ENCODE measurements around the gene ENHO.

ENHO gene

GRCh38 chr9:34505370-34506120 lies 17.2 kb downstream of the ENHO start:
- Histone ChIP-seq H3K27me3 (ENCODE audit: insufficient read depth, low read length) (no peaks in the 10 kb centered on the region), H3K79me2 (ENCODE audit: control insufficient read depth, insufficient read depth, low read length, poor library complexity) (no peaks in the 10 kb centered on the region), H3K9me3 (ENCODE audit: insufficient read depth, low read depth, low read length) (peaks cover 3% of the 10 kb centered on the region), H2BK12ac (ENCODE audit: low read length) (no peak overlapping the region), H2AK5ac (ENCODE audit: low read length) (no peak overlapping the region), H4K8ac (ENCODE audit: low read depth, low read length) (no peak overlapping the region), H3K4ac (ENCODE audit: low read depth, low read length) (no peak overlapping the region), H3K9ac (ENCODE audit: low read length) (peak overlapping the region; percentile 24), H3K27ac (ENCODE audit: low read depth, low read length) (no peak overlapping the region), H3K79me1 (ENCODE audit: low read length) (no peaks in the 10 kb centered on the region), H3K4me1 (ENCODE audit: control insufficient read depth in 1 of 2, insufficient read depth in 2 of 2, low read length in 2 of 2) (peaks cover 0 to 7% of the 10 kb centered on the region in 2 experiments), H3K4me3 (ENCODE audit: low read depth, low read length) (no peak overlapping the region), H4K91ac (ENCODE audit: low read depth, low read length) (no peak overlapping the region), H3K18ac (ENCODE audit: low read length) (no peak overlapping the region), H4K12ac (ENCODE audit: low read depth, low read length) (no peak overlapping the region), H3K23ac (ENCODE audit: low read length) (no peak overlapping the region), H3K14ac (ENCODE audit: low read length) (no peak overlapping the region), H2BK5ac (ENCODE audit: low read depth, low read length, poor library complexity) (no peak overlapping the region), H2BK120ac (ENCODE audit: insufficient read depth, low read length, poor library complexity) (no peak overlapping the region), H3K36me3 (ENCODE audit: control insufficient read depth in 1 of 2, insufficient read depth in 2 of 2, low read length in 2 of 2) (no peaks in the 10 kb centered on the region), H2AFZ (ENCODE audit: insufficient read depth, low read length, poor library complexity) (no peak overlapping the region), H3K4me2 (ENCODE audit: low read length) (no peak overlapping the region)
- no peak for DNase-seq
- no CpG with 5 or more reads among the region's 5 CpGs for WGBS (ENCODE audit: extremely low coverage, insufficient coverage, insufficient read length)

GRCh38 chr9:34503406-34503805 lies 19.4 kb downstream of the ENHO start:
- no peak overlapping the region for H2BK120ac ChIP-seq (ENCODE audit: insufficient read depth, low read length, poor library complexity)
- no peaks in the 10 kb centered on the region for H3K4me1 ChIP-seq (ENCODE audit: control insufficient read depth in 1 of 2, insufficient read depth in 2 of 2, low read length in 2 of 2)
- no peak overlapping the region for H3K18ac ChIP-seq (ENCODE audit: low read length)
- no peak overlapping the region for H4K12ac ChIP-seq (ENCODE audit: low read depth, low read length)
- no peaks in the 10 kb centered on the region for H3K79me2 ChIP-seq (ENCODE audit: control insufficient read depth, insufficient read depth, low read length, poor library complexity)
- H3K27ac ChIP-seq (ENCODE audit: low read depth, low read length): no peak overlapping the region
- peaks cover 3% of the 10 kb centered on the region for H3K9me3 ChIP-seq (ENCODE audit: insufficient read depth, low read depth, low read length)
- no peaks in the 10 kb centered on the region for H3K27me3 ChIP-seq (ENCODE audit: insufficient read depth, low read length)
- no peak overlapping the region for H3K23ac ChIP-seq (ENCODE audit: low read length)
- H3K4me2 ChIP-seq (ENCODE audit: low read length): no peak overlapping the region
- H3K36me3 ChIP-seq (ENCODE audit: control insufficient read depth in 1 of 2, insufficient read depth in 2 of 2, low read length in 2 of 2): no peaks in the 10 kb centered on the region
- H2AFZ ChIP-seq (ENCODE audit: insufficient read depth, low read length, poor library complexity): no peak overlapping the region
- H3K4me3 ChIP-seq (ENCODE audit: low read depth, low read length): no peak overlapping the region
- H2BK12ac ChIP-seq (ENCODE audit: low read length): no peak overlapping the region
- H4K91ac ChIP-seq (ENCODE audit: low read depth, low read length): no peak overlapping the region
- no peak overlapping the region for H4K8ac ChIP-seq (ENCODE audit: low read depth, low read length)
- no peak overlapping the region for H2AK5ac ChIP-seq (ENCODE audit: low read length)
- no peak overlapping the region for H3K9ac ChIP-seq (ENCODE audit: low read length)
- H3K4ac ChIP-seq (ENCODE audit: low read depth, low read length): no peak overlapping the region
- H2BK5ac ChIP-seq (ENCODE audit: low read depth, low read length, poor library complexity): no peak overlapping the region
- H3K79me1 ChIP-seq (ENCODE audit: low read length): no peaks in the 10 kb centered on the region
- H3K14ac ChIP-seq (ENCODE audit: low read length): no peak overlapping the region
- DNase-seq: no peak

- H3K9me3 ChIP-seq (ENCODE audit: insufficient read depth, low read depth, low read length): peaks cover 3% of the 10 kb centered on the region
- H3K4me1 ChIP-seq (ENCODE audit: control insufficient read depth in 1 of 2, insufficient read depth in 2 of 2, low read length in 2 of 2): no peaks in the 10 kb centered on the region
- H4K91ac ChIP-seq (ENCODE audit: low read depth, low read length): no peak overlapping the region
- no peak overlapping the region for H2BK5ac ChIP-seq (ENCODE audit: low read depth, low read length, poor library complexity)
- no peaks in the 10 kb centered on the region for H3K79me2 ChIP-seq (ENCODE audit: control insufficient read depth, insufficient read depth, low read length, poor library complexity)
- no peak overlapping the region for H2BK12ac ChIP-seq (ENCODE audit: low read length)
- H3K4me2 ChIP-seq (ENCODE audit: low read length): no peak overlapping the region
- H2AFZ ChIP-seq (ENCODE audit: insufficient read depth, low read length, poor library complexity): no peak overlapping the region
- H3K27me3 ChIP-seq (ENCODE audit: insufficient read depth, low read length): no peaks in the 10 kb centered on the region
- no peak overlapping the region for H3K23ac ChIP-seq (ENCODE audit: low read length)
- no peak overlapping the region for H4K12ac ChIP-seq (ENCODE audit: low read depth, low read length)
- no peak overlapping the region for H3K27ac ChIP-seq (ENCODE audit: low read depth, low read length)
- no peak overlapping the region for H2BK120ac ChIP-seq (ENCODE audit: insufficient read depth, low read length, poor library complexity)
- no peak overlapping the region for H2AK5ac ChIP-seq (ENCODE audit: low read length)
- no peaks in the 10 kb centered on the region for H3K79me1 ChIP-seq (ENCODE audit: low read length)
- no CpG with 5 or more reads among the region's 6 CpGs for WGBS (ENCODE audit: extremely low coverage, insufficient coverage, insufficient read length)
- no peak overlapping the region for H3K18ac ChIP-seq (ENCODE audit: low read length)
- H3K36me3 ChIP-seq (ENCODE audit: control insufficient read depth in 1 of 2, insufficient read depth in 2 of 2, low read length in 2 of 2): no peaks in the 10 kb centered on the region
- no peak overlapping the region for H4K8ac ChIP-seq (ENCODE audit: low read depth, low read length)
- no peak overlapping the region for H3K9ac ChIP-seq (ENCODE audit: low read length)
- H3K4me3 ChIP-seq (ENCODE audit: low read depth, low read length): no peak overlapping the region
- DNase-seq: no peak
- H3K14ac ChIP-seq (ENCODE audit: low read length): no peak overlapping the region
- no peak overlapping the region for H3K4ac ChIP-seq (ENCODE audit: low read depth, low read length)
Measured at GRCh38 chr9:34502891-34503290, 19.9 kb downstream of the ENHO start.

- Histone ChIP-seq H3K27me3 (ENCODE audit: insufficient read depth, low read length) (no peaks in the 10 kb centered on the region), H3K9ac (ENCODE audit: low read length) (no peak overlapping the region), H4K12ac (ENCODE audit: low read depth, low read length) (no peak overlapping the region), H2BK12ac (ENCODE audit: low read length) (no peak overlapping the region), H2BK5ac (ENCODE audit: low read depth, low read length, poor library complexity) (no peak overlapping the region), H3K4me2 (ENCODE audit: low read length) (no peak overlapping the region), H3K23ac (ENCODE audit: low read length) (no peak overlapping the region), H3K79me2 (ENCODE audit: control insufficient read depth, insufficient read depth, low read length, poor library complexity) (no peaks in the 10 kb centered on the region), H2AK5ac (ENCODE audit: low read length) (no peak overlapping the region), H3K27ac (ENCODE audit: low read depth, low read length) (no peak overlapping the region), H3K14ac (ENCODE audit: low read length) (no peak overlapping the region), H3K79me1 (ENCODE audit: low read length) (no peaks in the 10 kb centered on the region), H2BK120ac (ENCODE audit: insufficient read depth, low read length, poor library complexity) (no peak overlapping the region), H4K8ac (ENCODE audit: low read depth, low read length) (no peak overlapping the region), H3K18ac (ENCODE audit: low read length) (no peak overlapping the region), H4K91ac (ENCODE audit: low read depth, low read length) (no peak overlapping the region), H3K9me3 (ENCODE audit: insufficient read depth, low read depth, low read length) (peaks cover 3% of the 10 kb centered on the region), H3K4me1 (ENCODE audit: control insufficient read depth in 1 of 2, insufficient read depth in 2 of 2, low read length in 2 of 2) (no peaks in the 10 kb centered on the region), H3K4ac (ENCODE audit: low read depth, low read length) (no peak overlapping the region), H2AFZ (ENCODE audit: insufficient read depth, low read length, poor library complexity) (no peak overlapping the region), H3K36me3 (ENCODE audit: control insufficient read depth in 1 of 2, insufficient read depth in 2 of 2, low read length in 2 of 2) (no peaks in the 10 kb centered on the region), H3K4me3 (ENCODE audit: low read depth, low read length) (no peak overlapping the region)
- DNase-seq: no peak
- WGBS (ENCODE audit: extremely low coverage, insufficient coverage, insufficient read length): no CpG with 5 or more reads among the region's 10 CpGs
Measured at GRCh38 chr9:34502471-34502870, 20.3 kb downstream of the ENHO start.
